Activated CD4-positive, alpha-beta T cell treated with anti-CD3 and anti-CD28 coated beads, Interleukin-10, Interleukin-2, amounts not matched to agents 100 ng/mL and 50 ng/mL, durations not matched to agents 16 hours and 8 hours (primary cell): ENCODE results near the gene KRT75.
"Not testable (repeated sequence)": the region's sequence is repeated elsewhere in the genome, so short reads cannot be mapped to it uniquely, and the experiment has no call there.

ENCODE experiments used
- DNase-seq: peaks from one replicate; pipeline ENCODE4 v3.0.0-alpha.2; 2020

Gene KRT75

GRCh38 chr12:52434081-52434733, at the start of gene KRT75:
Gene KRT75, minus strand, starts transcription at chr12:52434371. Its CDS starts 67 bp downstream, at chr12:52434304.
- no peak for DNase-seq

GRCh38 chr12:52480073-52480472, 45.9 kb upstream of the KRT75 start:
- no peak for DNase-seq

- no peak for DNase-seq
Observed at GRCh38 chr12:52477651-52478050, 43.5 kb upstream of the KRT75 start.

- no peak for DNase-seq
Observed at GRCh38 chr12:52474212-52474611, 40.0 kb upstream of the KRT75 start.

- DNase-seq = no peak
Observed at GRCh38 chr12:52473768-52474167, 39.6 kb upstream of the KRT75 start, which contains the start of gene KRT6C. Gene KRT6C, minus strand, starts transcription at chr12:52473805. Its CDS starts 68 bp downstream, at chr12:52473737.

- no peak for DNase-seq
Observed at GRCh38 chr12:52469853-52470252, 35.7 kb upstream of the KRT75 start.

- DNase-seq = no peak
Observed at GRCh38 chr12:52464897-52465296, 30.7 kb upstream of the KRT75 start.

GRCh38 chr12:52461693-52462092, 27.5 kb upstream of the KRT75 start:
- DNase-seq = no peak

- DNase-seq = no peak
Observed at GRCh38 chr12:52458861-52459260, 24.7 kb upstream of the KRT75 start.

- peak; percentile 6 for DNase-seq
Observed at GRCh38 chr12:52455821-52456220, 21.6 kb upstream of the KRT75 start.

GRCh38 chr12:52454411-52455201, 20.4 kb upstream of the KRT75 start:
- peak; percentile 9 for DNase-seq

GRCh38 chr12:52452101-52452500, 17.9 kb upstream of the KRT75 start, which contains the start of gene KRT6B:
Gene KRT6B, minus strand, starts transcription at chr12:52452146. Its CDS starts 68 bp downstream, at chr12:52452078.
- no peak for DNase-seq

- no peak for DNase-seq
Observed at GRCh38 chr12:52448228-52448627, 14.1 kb upstream of the KRT75 start.

- not testable (repeated sequence) for DNase-seq
Observed at GRCh38 chr12:52447196-52447595, 13.0 kb upstream of the KRT75 start.

GRCh38 chr12:52446367-52447045, 12.3 kb upstream of the KRT75 start:
- no peak for DNase-seq

- no peak for DNase-seq
Observed at GRCh38 chr12:52445876-52446275, 11.7 kb upstream of the KRT75 start.

- DNase-seq = no peak
Observed at GRCh38 chr12:52444647-52445595, 10.8 kb upstream of the KRT75 start.

- DNase-seq = no peak
Observed at GRCh38 chr12:52443966-52444365, 9.8 kb upstream of the KRT75 start.

- no peak for DNase-seq
Observed at GRCh38 chr12:52442600-52443061, 8.5 kb upstream of the KRT75 start.

- no peak for DNase-seq
Observed at GRCh38 chr12:52441320-52441911, 7.2 kb upstream of the KRT75 start.

- no peak for DNase-seq
Observed at GRCh38 chr12:52440821-52441319, 6.7 kb upstream of the KRT75 start.

- DNase-seq = no peak
Observed at GRCh38 chr12:52439845-52440244, 5.7 kb upstream of the KRT75 start.
